Mononuclear cell (primary cell): ENCODE results near the gene PRR16. TPM values are rescaled to one million over a fixed set of nuclear protein-coding genes. Genes with fewer than 3 reads are reported as not detected.

Experiments used
- H3K27me3 ChIP-seq: 2 replicates; pipeline ENCODE4 v1.6.0; 2011; ENCODE audit warnings: low read length, control low read depth; ENCODE audit not compliant: insufficient read depth
- H3K4me1 ChIP-seq: 2 replicates; pipeline ENCODE4 v1.5.1; 2011; ENCODE audit warnings: mild to moderate bottlenecking, low read length, control low read depth; ENCODE audit not compliant: insufficient read depth
- H3K4me3 ChIP-seq: 2 replicates; pipeline ENCODE4 v1.5.1; 2011; ENCODE audit warnings: mild to moderate bottlenecking, low read length, moderate library complexity
- H3K9me3 ChIP-seq: 2 replicates; pipeline ENCODE4 v1.5.1; 2011; ENCODE audit warnings: low read depth, mild to moderate bottlenecking, control low read depth, low read length
- total RNA-seq: library from RNA; depleted of rRNA; stranded (reverse); fragments of >200 nt; gene quantifications from one replicate; pipeline ENCODE4 v1.2.3, GENCODE V29; 2012

The PRR16 gene
- total RNA-seq, 1 donor: 0.63 TPM

- H3K4me1 ChIP-seq: no peaks in the 10 kb centered on the region
- no peaks in the 10 kb centered on the region for H3K9me3 ChIP-seq
- H3K4me3 ChIP-seq: no peak overlapping the region
- H3K27me3 ChIP-seq: no peaks in the 10 kb centered on the region
These were observed 15.0 kb downstream of the PRR16 start for GRCh38 chr5:120479066-120479465.

- H3K9me3 ChIP-seq: no peaks in the 10 kb centered on the region
- no peaks in the 10 kb centered on the region for H3K27me3 ChIP-seq
- no peak overlapping the region for H3K4me3 ChIP-seq
- no peaks in the 10 kb centered on the region for H3K4me1 ChIP-seq
These were observed 35.9 kb downstream of the PRR16 start for GRCh38 chr5:120499876-120500563.

- H3K4me1 ChIP-seq: no peaks in the 10 kb centered on the region
- H3K4me3 ChIP-seq: no peak overlapping the region
- H3K27me3 ChIP-seq: no peaks in the 10 kb centered on the region
- H3K9me3 ChIP-seq: no peaks in the 10 kb centered on the region
These were observed 38.4 kb downstream of the PRR16 start for GRCh38 chr5:120502531-120502930.

- no peaks in the 10 kb centered on the region for H3K9me3 ChIP-seq
- no peaks in the 10 kb centered on the region for H3K4me1 ChIP-seq
These were observed 39.2 kb downstream of the PRR16 start for GRCh38 chr5:120503341-120503740.

GRCh38 chr5:120504057-120504456 lies 40.0 kb downstream of the PRR16 start:
- no peak overlapping the region for H3K4me3 ChIP-seq
- H3K27me3 ChIP-seq: no peaks in the 10 kb centered on the region
- H3K4me1 ChIP-seq: no peaks in the 10 kb centered on the region
- H3K9me3 ChIP-seq: no peaks in the 10 kb centered on the region

More at GRCh38 chr5:120503341-120503740, 39.2 kb downstream of the PRR16 start:
- Histone ChIP-seq H3K27me3 (no peaks in the 10 kb centered on the region), H3K4me3 (no peak overlapping the region)

- no peaks in the 10 kb centered on the region for H3K4me1 ChIP-seq
- H3K27me3 ChIP-seq: no peaks in the 10 kb centered on the region
- H3K9me3 ChIP-seq: no peaks in the 10 kb centered on the region
- no peak overlapping the region for H3K4me3 ChIP-seq
These were observed 43.1 kb downstream of the PRR16 start for GRCh38 chr5:120507197-120507596.

GRCh38 chr5:120507800-120508463 lies 43.8 kb downstream of the PRR16 start:
- H3K4me1 ChIP-seq: no peaks in the 10 kb centered on the region
- no peaks in the 10 kb centered on the region for H3K27me3 ChIP-seq
- no peaks in the 10 kb centered on the region for H3K9me3 ChIP-seq
- no peak overlapping the region for H3K4me3 ChIP-seq

GRCh38 chr5:120509053-120509452 lies 45.0 kb downstream of the PRR16 start:
- H3K4me1 ChIP-seq: no peaks in the 10 kb centered on the region
- H3K4me3 ChIP-seq: no peak overlapping the region
- H3K27me3 ChIP-seq: no peaks in the 10 kb centered on the region
- no peaks in the 10 kb centered on the region for H3K9me3 ChIP-seq

- no peak overlapping the region for H3K4me3 ChIP-seq
- no peaks in the 10 kb centered on the region for H3K9me3 ChIP-seq
- H3K4me1 ChIP-seq: no peaks in the 10 kb centered on the region
- no peaks in the 10 kb centered on the region for H3K27me3 ChIP-seq
These were observed 46.1 kb downstream of the PRR16 start for GRCh38 chr5:120510098-120510637.

- H3K4me1 ChIP-seq: no peaks in the 10 kb centered on the region
- H3K27me3 ChIP-seq: no peaks in the 10 kb centered on the region
- H3K4me3 ChIP-seq: no peak overlapping the region
- no peaks in the 10 kb centered on the region for H3K9me3 ChIP-seq
These were observed 47.0 kb downstream of the PRR16 start for GRCh38 chr5:120510994-120511686.

GRCh38 chr5:120512068-120512467 lies 48.0 kb downstream of the PRR16 start:
- H3K4me3 ChIP-seq: no peak overlapping the region
- H3K9me3 ChIP-seq: no peaks in the 10 kb centered on the region
- no peaks in the 10 kb centered on the region for H3K4me1 ChIP-seq
- H3K27me3 ChIP-seq: no peaks in the 10 kb centered on the region

- H3K9me3 ChIP-seq: no peaks in the 10 kb centered on the region
- no peaks in the 10 kb centered on the region for H3K4me1 ChIP-seq
- no peak overlapping the region for H3K4me3 ChIP-seq
- H3K27me3 ChIP-seq: no peaks in the 10 kb centered on the region
These were observed 48.9 kb downstream of the PRR16 start for GRCh38 chr5:120512791-120513650.

GRCh38 chr5:120516805-120517204 lies 52.7 kb downstream of the PRR16 start:
- Histone ChIP-seq H3K9me3 (no peaks in the 10 kb centered on the region), H3K27me3 (no peaks in the 10 kb centered on the region), H3K4me1 (no peaks in the 10 kb centered on the region), H3K4me3 (no peak overlapping the region)

GRCh38 chr5:120517607-120518252 lies 53.6 kb downstream of the PRR16 start:
- Histone ChIP-seq H3K9me3 (no peaks in the 10 kb centered on the region), H3K27me3 (no peaks in the 10 kb centered on the region), H3K4me3 (no peak overlapping the region)

More at GRCh38 chr5:120517607-120518252, 53.6 kb downstream of the PRR16 start:
- no peaks in the 10 kb centered on the region for H3K4me1 ChIP-seq
